ENCODE measurements around the gene C7orf25.
"Not testable (repeated sequence)": the region's sequence is repeated elsewhere in the genome, so short reads cannot be mapped to it uniquely, and the experiment has no call there.

The C7orf25 gene

DNA sequence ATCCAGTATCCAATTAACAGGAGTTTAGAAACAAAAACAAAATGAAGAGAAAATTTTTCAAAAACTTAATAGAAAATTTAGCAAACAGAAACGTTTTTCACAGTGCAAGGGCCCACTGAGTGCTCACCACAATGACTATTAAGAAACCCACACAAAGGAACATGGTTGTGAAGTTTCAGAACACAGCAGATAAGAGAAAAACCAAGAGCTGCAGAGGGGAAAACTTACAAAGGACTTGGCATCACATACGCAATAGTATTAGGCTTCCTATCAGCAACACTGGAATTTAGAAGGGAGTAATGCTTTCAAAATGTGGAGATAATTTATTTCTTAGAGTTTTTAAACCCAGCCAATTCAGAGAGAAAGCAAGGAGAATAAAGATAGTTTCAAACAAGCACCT, 1.7 kb upstream of the C7orf25 start:
- Mint-ChIP-seq H3K4me3 (peak overlapping the region; percentile 23), H3K9me3 (no peaks in the 10 kb centered on the region), H3K36me3 (peaks cover 46% of the 10 kb centered on the region), H3K27ac (peak overlapping the region; percentile 5), H3K4me1 (peaks cover 36% of the 10 kb centered on the region)
- ATAC-seq (peak; percentile 24), DNase-seq (ENCODE audit: low spot score in 2 of 2) (no peak)

GRCh38 chr7:42910306-42910705, 1.6 kb downstream of the C7orf25 start:
- ATAC-seq (no peak), DNase-seq (ENCODE audit: low spot score in 2 of 2) (no peak)
- peaks cover 46% of the 10 kb centered on the region for H3K4me1 Mint-ChIP-seq
- H3K27ac Mint-ChIP-seq, result no peak overlapping the region
- peaks cover 14% of the 10 kb centered on the region for H3K36me3 Mint-ChIP-seq
- peak overlapping the region; percentile 80 for H3K4me3 Mint-ChIP-seq
- H3K9me3 Mint-ChIP-seq, result no peaks in the 10 kb centered on the region

GRCh38 chr7:42907316-42907715, 4.6 kb downstream of the C7orf25 start:
- DNase-seq (ENCODE audit: low spot score in 2 of 2) (no peak), ATAC-seq (no peak)
- H3K27ac Mint-ChIP-seq, result no peak overlapping the region
- no peak overlapping the region for H3K4me3 Mint-ChIP-seq
- peaks cover 21% of the 10 kb centered on the region for H3K4me1 Mint-ChIP-seq
- H3K36me3 Mint-ChIP-seq, result no peaks in the 10 kb centered on the region
- H3K9me3 Mint-ChIP-seq, result no peaks in the 10 kb centered on the region

DNA sequence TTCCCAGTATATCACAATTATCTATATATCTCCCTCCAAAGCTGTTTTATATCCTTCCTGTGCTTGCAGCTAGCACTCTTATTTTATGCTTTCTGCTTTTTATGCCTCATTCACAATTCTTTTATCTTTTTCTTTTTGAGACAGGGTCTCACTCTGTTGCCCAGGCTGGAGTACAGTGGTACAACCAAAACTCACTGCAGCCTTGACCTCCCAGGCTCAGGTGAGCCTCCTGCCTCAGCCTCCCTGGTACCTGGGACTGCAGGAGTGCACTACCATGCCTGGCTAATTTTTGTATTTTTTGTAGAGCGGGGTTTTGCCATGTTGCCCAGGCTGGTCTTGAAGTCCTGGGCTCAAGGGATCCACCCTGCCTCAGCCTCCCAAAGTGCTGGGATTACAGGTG, 5.7 kb downstream of the C7orf25 start:
- H3K27ac Mint-ChIP-seq, result peak overlapping the region; percentile 42
- H3K9me3 Mint-ChIP-seq, result no peaks in the 10 kb centered on the region
- H3K4me3 Mint-ChIP-seq, result no peak overlapping the region
- no peak for DNase-seq (ENCODE audit: low spot score in 2 of 2)
- no peaks in the 10 kb centered on the region for H3K36me3 Mint-ChIP-seq
- peaks cover 16% of the 10 kb centered on the region for H3K4me1 Mint-ChIP-seq
- ATAC-seq, result no peak

DNA sequence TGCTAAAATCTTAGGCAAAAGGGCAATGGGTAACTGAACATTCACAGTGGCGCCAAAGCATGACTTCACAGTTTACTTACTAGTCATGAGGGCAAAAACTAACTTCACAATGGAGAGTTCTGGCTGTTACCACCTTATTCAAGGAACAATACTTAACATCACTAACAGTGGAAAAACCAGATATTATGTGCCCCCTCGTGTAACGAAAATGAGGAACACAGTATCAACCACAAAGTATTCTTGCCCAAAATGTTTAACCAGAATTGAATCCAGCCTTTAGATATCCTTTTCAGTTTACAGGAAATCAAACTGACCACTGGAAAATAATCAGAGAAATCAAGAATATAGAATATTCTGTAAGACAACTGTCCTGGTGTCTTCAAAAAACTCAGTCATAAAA, 9.5 kb downstream of the C7orf25 start:
- Mint-ChIP-seq H3K4me3 (no peak overlapping the region), H3K9me3 (no peaks in the 10 kb centered on the region), H3K4me1 (no peaks in the 10 kb centered on the region), H3K27ac (no peak overlapping the region), H3K36me3 (no peaks in the 10 kb centered on the region)
- no peak for DNase-seq (ENCODE audit: low spot score in 2 of 2)
- ATAC-seq, result no peak

DNA sequence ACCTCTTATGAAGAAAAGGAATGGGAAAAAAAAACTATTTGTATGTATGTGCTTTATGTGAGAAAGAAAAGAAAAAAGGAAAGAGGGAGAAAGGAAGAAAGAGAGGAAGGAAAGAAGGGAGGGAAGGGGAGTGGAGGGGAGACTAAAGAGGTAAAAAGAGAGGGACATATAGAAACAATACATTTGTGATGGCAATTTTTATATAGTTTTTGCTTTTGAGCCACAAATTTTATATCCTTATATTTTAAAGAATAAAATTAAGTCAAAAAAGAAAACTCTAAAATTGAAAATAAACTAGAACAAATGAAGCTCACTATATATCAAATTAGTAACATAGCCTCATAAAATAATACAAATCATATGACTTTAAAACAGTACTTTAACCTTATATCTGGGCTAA, 11.0 kb downstream of the C7orf25 start:
- no peak for ATAC-seq
- H3K4me1 Mint-ChIP-seq, result no peaks in the 10 kb centered on the region
- H3K36me3 Mint-ChIP-seq, result no peaks in the 10 kb centered on the region
- H3K9me3 Mint-ChIP-seq, result peaks cover 4% of the 10 kb centered on the region
- DNase-seq (ENCODE audit: low spot score in 2 of 2), result no peak
- H3K4me3 Mint-ChIP-seq, result no peak overlapping the region
- no peak overlapping the region for H3K27ac Mint-ChIP-seq

DNA sequence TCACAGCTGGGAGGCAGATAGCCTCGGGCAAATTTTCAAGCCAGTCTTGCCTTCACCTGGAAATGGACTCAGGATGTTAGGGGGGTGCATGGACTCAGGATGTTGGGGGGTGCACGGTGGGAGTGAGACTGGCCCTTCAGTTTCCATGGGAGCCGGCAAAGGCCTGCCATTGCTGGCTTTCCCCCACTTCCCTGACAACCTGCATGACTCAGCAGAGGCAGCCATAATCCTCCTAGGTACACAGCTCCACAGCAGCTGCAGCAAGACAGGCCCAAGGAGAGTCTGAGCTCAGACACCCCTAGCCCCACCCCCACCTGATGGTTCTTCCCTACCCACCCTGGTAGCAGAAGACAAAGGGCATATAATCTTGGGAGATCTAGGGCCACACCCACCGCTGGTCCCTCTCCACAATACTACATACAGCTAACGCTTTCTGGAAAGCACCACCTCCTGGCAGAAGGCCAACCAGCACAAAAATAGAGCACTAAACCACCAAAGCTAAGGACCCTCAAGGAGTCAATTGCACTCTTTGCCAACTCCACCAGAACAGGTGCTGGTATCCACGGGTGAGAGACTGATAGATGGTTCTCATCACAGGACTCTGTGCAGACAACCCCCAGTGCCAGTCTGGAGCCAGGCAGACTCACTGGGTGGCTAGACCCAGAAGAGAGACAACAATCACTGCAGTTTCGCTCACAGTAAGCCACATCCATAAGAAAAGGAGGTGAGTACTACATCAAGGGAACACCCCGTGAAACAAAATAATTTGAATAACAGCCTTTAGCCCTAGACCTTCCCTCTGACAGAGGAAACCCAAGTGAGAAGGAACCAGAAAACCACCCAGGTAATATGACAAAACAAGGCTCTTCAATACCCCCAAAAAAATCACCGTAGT, 18.3 kb downstream of the C7orf25 start:
- ATAC-seq, result no peak

DNA sequence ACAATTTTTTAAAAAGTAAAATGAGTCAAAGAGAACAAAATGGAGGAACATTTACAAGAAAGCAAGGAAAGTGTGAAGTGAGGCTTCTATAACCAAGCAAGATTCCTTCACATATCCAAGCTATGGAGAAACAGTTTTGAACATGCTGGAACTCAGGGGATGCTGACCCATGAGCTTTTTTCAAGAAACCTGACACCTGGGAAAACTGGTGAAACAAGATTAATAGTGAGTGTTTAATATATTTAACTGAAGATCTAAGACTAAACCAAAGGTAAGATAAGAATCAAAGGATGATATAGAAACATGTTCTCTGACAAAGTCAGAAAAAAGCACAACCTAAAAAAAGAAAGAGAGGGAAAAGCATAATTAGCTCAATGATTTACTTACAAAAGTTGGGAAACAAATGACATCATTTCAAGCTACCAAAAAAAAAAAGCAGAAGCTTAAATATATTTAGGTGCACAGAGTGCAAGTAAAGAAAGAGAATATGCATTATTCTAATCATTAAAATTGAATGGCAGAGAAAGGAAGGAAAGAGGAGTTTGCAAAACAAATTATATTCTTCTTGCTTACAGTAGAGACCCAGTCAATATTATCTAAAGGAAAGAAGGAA, 24.9 kb downstream of the C7orf25 start:
- peak overlapping the region; percentile 71 for H3K4me3 Mint-ChIP-seq
- DNase-seq (ENCODE audit: low spot score in 2 of 2), result no peak
- no peaks in the 10 kb centered on the region for H3K36me3 Mint-ChIP-seq
- no peak for ATAC-seq
- H3K4me1 Mint-ChIP-seq, result peaks cover 17% of the 10 kb centered on the region
- no peak overlapping the region for H3K27ac Mint-ChIP-seq
- H3K9me3 Mint-ChIP-seq, result no peaks in the 10 kb centered on the region

More for the DNA sequence above, 18.3 kb downstream of the C7orf25 start:
- peaks cover 18% of the 10 kb centered on the region for H3K9me3 Mint-ChIP-seq
- H3K4me1 Mint-ChIP-seq, result peaks cover 8% of the 10 kb centered on the region
- no peak overlapping the region for H3K27ac Mint-ChIP-seq
- no peaks in the 10 kb centered on the region for H3K36me3 Mint-ChIP-seq
- DNase-seq (ENCODE audit: low spot score in 2 of 2), result no peak
- no peak overlapping the region for H3K4me3 Mint-ChIP-seq

DNA sequence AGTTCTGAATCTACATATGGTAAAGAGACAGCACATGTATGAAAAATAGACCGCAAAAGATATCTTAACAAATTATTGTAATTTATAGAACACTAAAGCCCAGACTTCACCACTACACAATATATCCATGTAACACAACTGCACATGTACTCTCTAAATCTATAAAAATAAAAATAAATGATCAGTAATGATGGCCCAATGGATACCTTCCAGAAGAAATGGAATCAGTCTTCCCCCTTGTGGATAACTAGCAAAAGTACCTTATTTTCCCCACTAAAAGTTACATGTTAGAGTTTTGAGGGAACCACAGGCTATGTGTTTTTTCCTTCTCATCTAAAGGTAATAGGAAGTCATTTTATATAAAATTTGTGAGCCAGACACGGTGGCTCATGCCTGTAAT, 25.7 kb downstream of the C7orf25 start:
- ATAC-seq, result no peak
- no peak overlapping the region for H3K27ac Mint-ChIP-seq

GRCh38 chr7:42885183-42885582, 26.7 kb downstream of the C7orf25 start:
- peaks cover 17% of the 10 kb centered on the region for H3K4me1 Mint-ChIP-seq
- not testable (repeated sequence) for H3K27ac Mint-ChIP-seq; H3K4me3 Mint-ChIP-seq; ATAC-seq; H3K36me3 Mint-ChIP-seq; H3K9me3 Mint-ChIP-seq; DNase-seq (ENCODE audit: low spot score in 2 of 2)

More for the DNA sequence above, 25.7 kb downstream of the C7orf25 start:
- Mint-ChIP-seq H3K4me1 (peaks cover 17% of the 10 kb centered on the region), H3K9me3 (no peaks in the 10 kb centered on the region), H3K36me3 (no peaks in the 10 kb centered on the region), H3K4me3 (no peak overlapping the region)
- no peak for DNase-seq (ENCODE audit: low spot score in 2 of 2)

DNA sequence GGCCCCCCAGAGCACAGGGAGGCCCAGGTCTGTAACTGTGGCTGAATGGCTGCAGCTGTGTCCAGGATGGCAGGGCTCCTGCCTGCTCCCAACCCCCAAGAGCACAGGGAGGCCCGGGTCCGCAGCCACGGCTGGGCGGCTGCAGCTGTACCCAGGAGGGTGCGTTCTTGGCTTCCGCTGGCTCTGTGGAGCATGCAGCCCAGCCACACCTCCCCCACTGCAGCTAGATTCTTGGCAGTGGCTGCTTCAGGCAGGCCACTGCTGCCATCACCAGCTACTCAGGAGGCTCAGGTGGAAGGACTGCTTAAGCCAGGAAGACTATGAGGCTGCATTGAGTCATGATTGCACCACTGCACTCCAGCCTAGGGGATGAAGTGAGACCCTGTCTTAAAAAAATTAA, 27.9 kb downstream of the C7orf25 start:
- H3K9me3 Mint-ChIP-seq, result no peaks in the 10 kb centered on the region
- H3K4me3 Mint-ChIP-seq, result no peak overlapping the region
- no peak overlapping the region for H3K27ac Mint-ChIP-seq
- H3K36me3 Mint-ChIP-seq, result no peaks in the 10 kb centered on the region
- DNase-seq (ENCODE audit: low spot score in 2 of 2), result no peak
- no peak for ATAC-seq
- peaks cover 12% of the 10 kb centered on the region for H3K4me1 Mint-ChIP-seq

- Mint-ChIP-seq H3K36me3 (no peaks in the 10 kb centered on the region), H3K4me3 (no peak overlapping the region), H3K4me1 (no peaks in the 10 kb centered on the region), H3K27ac (no peak overlapping the region), H3K9me3 (no peaks in the 10 kb centered on the region)
- no peak for DNase-seq (ENCODE audit: low spot score in 2 of 2)
- no peak for ATAC-seq
Measured at GRCh38 chr7:42880392-42880791, 31.5 kb downstream of the C7orf25 start.

- no peak for DNase-seq (ENCODE audit: low spot score in 2 of 2)
- H3K36me3 Mint-ChIP-seq, result no peaks in the 10 kb centered on the region
- ATAC-seq, result peak; percentile 34
- no peaks in the 10 kb centered on the region for H3K4me1 Mint-ChIP-seq
- H3K27ac Mint-ChIP-seq, result no peak overlapping the region
- H3K9me3 Mint-ChIP-seq, result no peaks in the 10 kb centered on the region
- H3K4me3 Mint-ChIP-seq, result no peak overlapping the region
Measured at GRCh38 chr7:42878303-42878702, 33.6 kb downstream of the C7orf25 start.

- no peak overlapping the region for H3K27ac Mint-ChIP-seq
Measured at GRCh38 chr7:42877862-42878261, 34.0 kb downstream of the C7orf25 start.

GRCh38 chr7:42876182-42877068, 35.4 kb downstream of the C7orf25 start:
- Mint-ChIP-seq H3K9me3 (no peaks in the 10 kb centered on the region), H3K4me1 (no peaks in the 10 kb centered on the region), H3K4me3 (no peak overlapping the region), H3K27ac (no peak overlapping the region), H3K36me3 (no peaks in the 10 kb centered on the region)
- ATAC-seq (peak; percentile 79), DNase-seq (ENCODE audit: low spot score in 2 of 2) (peak; percentile 35 to 72)

More at GRCh38 chr7:42877862-42878261, 34.0 kb downstream of the C7orf25 start:
- H3K36me3 Mint-ChIP-seq, result no peaks in the 10 kb centered on the region
- H3K4me3 Mint-ChIP-seq, result no peak overlapping the region
- ATAC-seq (no peak), DNase-seq (ENCODE audit: low spot score in 2 of 2) (no peak)
- H3K4me1 Mint-ChIP-seq, result no peaks in the 10 kb centered on the region
- no peaks in the 10 kb centered on the region for H3K9me3 Mint-ChIP-seq

Data from stimulated activated effector memory CD8-positive, alpha-beta T cell treated with anti-CD3 and anti-CD28 coated beads, Interleukin-12 subunit alpha, Interleukin-12 subunit beta, amount 100 ng/mL, for 72 hours (primary cell).